AG04449 (cell line): ENCODE data around the gene OR9A4.

Experiments used
- CTCF ChIA-PET: fragments of 350-600 bp; formaldehyde crosslinking; extraction: SDS; loops from one replicate; lab custom pipeline; 2021; ENCODE audit warnings: antibody characterized with exemption; lab: Yijun Ruan, JAX
- POLR2A ChIA-PET: fragments of 400-600, 350-600 bp; formaldehyde crosslinking; extraction: SDS; loops from one replicate; lab custom pipeline; 2020; ENCODE audit warnings: antibody characterized with exemption, inconsistent platforms; lab: Yijun Ruan, JAX
- DNase-seq: peaks from one replicate; pipeline ENCODE4 v3.0.0-alpha.2; 2010; ENCODE audit warnings: low read depth, low spot score
- H3K4me3 ChIP-seq: 2 replicates; pipeline ENCODE4 v1.5.1; 2011; ENCODE audit warnings: low read depth, mild to moderate bottlenecking, control low read depth, low read length
- CTCF ChIP-seq: IDR thresholded peaks from one replicate; pipeline ENCODE4 v1.5.1; 2011; ENCODE audit warnings: mild to moderate bottlenecking, moderate library complexity, low read length, control low read depth, inconsistent platforms; ENCODE audit not compliant: insufficient read depth; ENCODE audit errors: missing control alignments

OR9A4 gene

GRCh38 chr7:141911391-141911790 is 4.8 kb upstream of the OR9A4 start:
- no peak overlapping the region for H3K4me3 ChIP-seq
- DNase-seq, result no peak
- TF ChIP-seq CTCF, result no peak
- ChIA-PET POLR2A (no interaction called here), CTCF (no interaction called here)

GRCh38 chr7:141915565-141915964 is 634 bp upstream of the OR9A4 start:
- no peak overlapping the region for H3K4me3 ChIP-seq
- no peak for TF ChIP-seq CTCF
- DNase-seq, result no peak
- POLR2A ChIA-PET, result no interaction called here
- CTCF ChIA-PET, result no interaction called here

GRCh38 chr7:141920281-141920680 is 4.1 kb downstream of the OR9A4 start:
- TF ChIP-seq CTCF, result no peak
- DNase-seq, result no peak
- CTCF ChIA-PET, result no interaction called here
- H3K4me3 ChIP-seq, result no peak overlapping the region
- POLR2A ChIA-PET, result no interaction called here

GRCh38 chr7:141928146-141928844 is 12.1 kb downstream of the OR9A4 start:
- ChIA-PET POLR2A (no interaction called here), CTCF (no interaction called here)
- no peak for DNase-seq
- TF ChIP-seq CTCF, result no peak
- H3K4me3 ChIP-seq, result no peak overlapping the region

GRCh38 chr7:141928845-141929195 is 12.6 kb downstream of the OR9A4 start:
- no peak for TF ChIP-seq CTCF
- no peak for DNase-seq
- no peak overlapping the region for H3K4me3 ChIP-seq
- POLR2A ChIA-PET, result no interaction called here
- CTCF ChIA-PET, result no interaction called here

GRCh38 chr7:141930211-141930610 is 14.0 kb downstream of the OR9A4 start:
- ChIA-PET POLR2A (no interaction called here), CTCF (no interaction called here)
- no peak for DNase-seq
- no peak for TF ChIP-seq CTCF
- H3K4me3 ChIP-seq, result no peak overlapping the region
